ENCODE measurements around the gene DNAH12.

Gene DNAH12

DNA sequence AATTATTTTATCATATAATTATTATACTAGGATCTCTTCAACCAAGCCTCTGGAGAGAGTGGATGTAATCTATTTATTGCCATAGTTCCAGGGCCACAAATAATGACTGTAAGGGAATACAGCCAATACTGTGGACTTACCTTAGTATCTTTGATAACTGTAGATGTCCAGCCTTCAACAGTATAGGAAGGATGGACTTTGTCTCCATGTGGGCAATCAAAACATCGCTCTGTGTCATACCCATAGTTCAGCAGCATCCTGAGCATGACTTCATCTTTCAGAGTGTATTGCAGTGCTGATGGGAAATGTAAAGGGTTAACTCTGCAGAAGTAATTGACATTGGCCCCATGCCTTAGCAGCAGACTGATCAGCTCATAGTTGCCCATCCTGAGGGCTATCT is 265.9 kb downstream of the DNAH12 start:
- in situ Hi-C loops (cut with HindIII; ENCODE audit: low sequenced_read_pairs): no loop called here
- TF ChIP-seq, protein P1, sequence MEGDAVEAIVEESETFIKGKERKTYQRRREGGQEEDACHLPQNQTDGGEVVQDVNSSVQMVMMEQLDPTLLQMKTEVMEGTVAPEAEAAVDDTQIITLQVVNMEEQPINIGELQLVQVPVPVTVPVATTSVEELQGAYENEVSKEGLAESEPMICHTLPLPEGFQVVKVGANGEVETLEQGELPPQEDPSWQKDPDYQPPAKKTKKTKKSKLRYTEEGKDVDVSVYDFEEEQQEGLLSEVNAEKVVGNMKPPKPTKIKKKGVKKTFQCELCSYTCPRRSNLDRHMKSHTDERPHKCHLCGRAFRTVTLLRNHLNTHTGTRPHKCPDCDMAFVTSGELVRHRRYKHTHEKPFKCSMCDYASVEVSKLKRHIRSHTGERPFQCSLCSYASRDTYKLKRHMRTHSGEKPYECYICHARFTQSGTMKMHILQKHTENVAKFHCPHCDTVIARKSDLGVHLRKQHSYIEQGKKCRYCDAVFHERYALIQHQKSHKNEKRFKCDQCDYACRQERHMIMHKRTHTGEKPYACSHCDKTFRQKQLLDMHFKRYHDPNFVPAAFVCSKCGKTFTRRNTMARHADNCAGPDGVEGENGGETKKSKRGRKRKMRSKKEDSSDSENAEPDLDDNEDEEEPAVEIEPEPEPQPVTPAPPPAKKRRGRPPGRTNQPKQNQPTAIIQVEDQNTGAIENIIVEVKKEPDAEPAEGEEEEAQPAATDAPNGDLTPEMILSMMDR (IDR thresholded peaks at IDR 0.05; ENCODE audit: low read depth, low read length, missing control alignments): no peak
- no peak for DNase-seq (ENCODE audit: low read depth)
- no peak overlapping the region for H3K4me3 ChIP-seq (ENCODE audit: low read depth, low read length)

DNA sequence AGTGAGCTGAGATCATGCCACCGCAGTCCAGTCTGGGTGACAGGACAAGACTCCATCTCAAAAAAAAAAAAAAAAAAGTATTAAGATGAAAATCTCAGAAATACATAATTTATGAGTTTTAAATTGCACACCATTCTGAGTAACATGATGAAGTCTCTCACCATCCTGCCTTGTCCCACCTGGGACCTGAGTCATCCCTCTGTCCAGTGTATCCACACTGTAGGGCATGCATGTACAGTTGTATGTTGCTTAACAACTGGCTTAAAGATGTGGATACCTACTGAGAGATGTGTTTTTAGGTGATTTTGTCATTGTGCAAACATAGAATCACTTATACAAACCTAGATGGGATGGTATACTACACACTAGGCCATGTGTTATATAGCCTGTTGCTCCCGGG is 268.8 kb downstream of the DNAH12 start:
- in situ Hi-C loops (cut with HindIII; ENCODE audit: low sequenced_read_pairs): no loop called here
- TF ChIP-seq, protein P1 (IDR thresholded peaks at IDR 0.05; ENCODE audit: low read depth, low read length, missing control alignments): no peak
- H3K4me3 ChIP-seq (ENCODE audit: low read depth, low read length): no peak overlapping the region
- DNase-seq (ENCODE audit: low read depth): no peak

DNA sequence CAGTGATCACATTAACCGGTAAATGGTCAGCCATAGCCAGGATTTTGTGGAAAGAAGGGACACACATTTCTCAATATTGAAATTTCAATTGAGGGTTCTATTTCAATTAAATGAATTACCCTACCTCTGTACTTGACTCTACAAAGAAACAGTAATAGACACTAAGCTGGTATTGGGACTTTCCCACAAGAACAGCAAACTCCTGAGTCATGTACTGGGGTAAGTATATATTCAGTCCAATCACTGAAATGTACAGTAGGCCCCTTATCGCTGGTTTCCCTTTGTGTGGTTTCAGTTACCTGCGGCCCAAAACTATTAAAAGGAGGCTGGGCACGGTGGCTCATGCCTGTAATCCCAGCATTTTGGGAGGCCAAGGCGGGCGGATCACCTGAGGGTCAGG is 269.3 kb downstream of the DNAH12 start:
- in situ Hi-C loops (cut with HindIII; ENCODE audit: low sequenced_read_pairs): no loop called here
- DNase-seq (ENCODE audit: low read depth): no peak
- TF ChIP-seq, protein P1 (IDR thresholded peaks at IDR 0.05; ENCODE audit: low read depth, low read length, missing control alignments): no peak
- no peak overlapping the region for H3K4me3 ChIP-seq (ENCODE audit: low read depth, low read length)

DNA sequence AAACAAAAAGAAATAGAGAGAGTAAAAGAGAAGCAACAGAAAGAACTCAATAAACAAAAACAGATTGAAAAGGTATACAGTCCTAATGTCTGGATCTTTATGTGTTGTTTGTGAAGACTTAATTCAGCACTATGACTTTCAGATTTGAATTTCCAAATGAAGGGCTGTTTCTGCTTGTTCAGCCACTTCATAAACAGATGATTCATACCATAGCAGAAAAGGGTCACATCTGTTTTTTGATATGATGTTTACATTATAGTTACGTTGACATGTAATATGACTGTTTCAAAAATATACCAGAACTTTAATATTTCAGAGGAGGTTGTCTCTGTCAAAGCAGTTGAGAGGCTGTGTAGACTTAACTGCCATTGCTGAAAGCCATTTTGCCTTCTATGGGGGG is 275.7 kb downstream of the DNAH12 start:
- H3K4me3 ChIP-seq (ENCODE audit: low read depth, low read length): no peak overlapping the region
- TF ChIP-seq, protein P1 (IDR thresholded peaks at IDR 0.05; ENCODE audit: low read depth, low read length, missing control alignments): no peak
- in situ Hi-C loops (cut with HindIII; ENCODE audit: low sequenced_read_pairs): no loop called here
- DNase-seq (ENCODE audit: low read depth): no peak

DNA sequence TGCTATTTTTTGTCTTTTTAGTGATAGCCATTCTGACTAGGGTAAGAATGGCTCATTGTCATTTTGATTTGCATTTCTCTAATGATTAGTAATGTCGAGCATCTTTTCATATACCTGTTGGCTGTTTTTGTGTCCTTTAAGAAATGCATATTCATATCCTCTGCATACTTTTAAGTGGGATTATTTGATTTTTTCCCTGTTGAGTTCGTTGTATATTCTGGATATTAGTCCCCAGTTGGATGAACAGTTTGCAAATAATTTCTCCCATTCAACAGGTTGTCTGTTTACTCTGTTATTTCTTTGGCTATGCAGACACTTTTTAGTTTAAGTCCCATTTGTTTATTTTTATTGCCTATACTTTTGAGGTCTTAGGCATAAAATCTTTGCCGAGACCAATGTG is 282.2 kb downstream of the DNAH12 start:
- in situ Hi-C loops (cut with HindIII; ENCODE audit: low sequenced_read_pairs): no loop called here
- no peak overlapping the region for H3K4me3 ChIP-seq (ENCODE audit: low read depth, low read length)
- TF ChIP-seq, protein P1 (IDR thresholded peaks at IDR 0.05; ENCODE audit: low read depth, low read length, missing control alignments): no peak
- DNase-seq (ENCODE audit: low read depth): no peak

DNA sequence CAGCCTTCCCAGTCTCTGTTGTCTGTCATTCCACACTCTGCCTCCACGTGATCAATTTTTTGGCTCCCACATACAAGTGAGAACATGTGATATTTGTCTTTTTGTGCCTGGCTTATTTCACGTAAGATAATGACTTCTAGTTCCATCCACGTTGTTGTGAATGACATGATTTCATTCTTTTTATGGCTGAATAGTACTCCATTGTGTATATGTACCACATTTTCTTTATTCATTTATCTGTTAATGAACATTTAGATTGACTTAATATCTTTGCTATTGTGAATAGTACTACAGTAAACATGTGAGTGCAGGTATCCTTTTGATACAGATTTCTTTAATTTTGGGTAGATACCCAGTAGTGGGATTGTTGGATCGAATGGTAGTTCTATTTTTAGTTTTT is 283.0 kb downstream of the DNAH12 start:
- TF ChIP-seq, protein P1 (IDR thresholded peaks at IDR 0.05; ENCODE audit: low read depth, low read length, missing control alignments): no peak
- no peak for DNase-seq (ENCODE audit: low read depth)
- in situ Hi-C loops (cut with HindIII; ENCODE audit: low sequenced_read_pairs): no loop called here
- H3K4me3 ChIP-seq (ENCODE audit: low read depth, low read length): no peak overlapping the region

DNA sequence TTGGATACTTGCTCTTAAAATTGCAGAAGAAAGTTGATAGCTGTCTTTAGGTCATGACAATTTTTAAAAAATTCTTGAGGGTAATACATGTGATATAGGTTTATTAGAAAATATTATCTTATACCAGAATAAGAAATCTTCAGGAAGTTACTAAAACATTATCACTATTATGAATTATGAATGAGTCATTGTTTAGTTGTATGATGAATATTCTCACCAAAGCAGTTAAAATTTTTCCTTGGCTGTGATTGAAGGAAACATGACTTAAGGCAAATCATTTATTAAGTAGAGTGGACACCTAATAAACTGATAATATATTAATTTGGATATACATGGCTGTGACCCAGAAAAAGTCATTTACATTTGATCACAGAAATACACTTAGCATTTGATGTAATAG is 286.5 kb downstream of the DNAH12 start:
- in situ Hi-C loops (cut with HindIII; ENCODE audit: low sequenced_read_pairs): no loop called here
- TF ChIP-seq, protein P1 (IDR thresholded peaks at IDR 0.05; ENCODE audit: low read depth, low read length, missing control alignments): no peak
- H3K4me3 ChIP-seq (ENCODE audit: low read depth, low read length): no peak overlapping the region
- no peak for DNase-seq (ENCODE audit: low read depth)

Data from astrocyte of the cerebellum (primary cell).